K562 treated with DMSO at 1 percent for 4 hours (cell line): ENCODE measurements around the gene ZNF518A. TPM values are rescaled to one million over a fixed set of nuclear protein-coding genes. Genes with fewer than 3 reads are reported as not detected.

Source experiments
- total RNA-seq: library from RNA; unstranded; fragments of 300-600 nt; gene quantifications from 2 replicates; pipeline ENCODE4 v1.2.3, GENCODE V29; 2022; ENCODE audit not compliant: insufficient read depth

ZNF518A gene, protein sequence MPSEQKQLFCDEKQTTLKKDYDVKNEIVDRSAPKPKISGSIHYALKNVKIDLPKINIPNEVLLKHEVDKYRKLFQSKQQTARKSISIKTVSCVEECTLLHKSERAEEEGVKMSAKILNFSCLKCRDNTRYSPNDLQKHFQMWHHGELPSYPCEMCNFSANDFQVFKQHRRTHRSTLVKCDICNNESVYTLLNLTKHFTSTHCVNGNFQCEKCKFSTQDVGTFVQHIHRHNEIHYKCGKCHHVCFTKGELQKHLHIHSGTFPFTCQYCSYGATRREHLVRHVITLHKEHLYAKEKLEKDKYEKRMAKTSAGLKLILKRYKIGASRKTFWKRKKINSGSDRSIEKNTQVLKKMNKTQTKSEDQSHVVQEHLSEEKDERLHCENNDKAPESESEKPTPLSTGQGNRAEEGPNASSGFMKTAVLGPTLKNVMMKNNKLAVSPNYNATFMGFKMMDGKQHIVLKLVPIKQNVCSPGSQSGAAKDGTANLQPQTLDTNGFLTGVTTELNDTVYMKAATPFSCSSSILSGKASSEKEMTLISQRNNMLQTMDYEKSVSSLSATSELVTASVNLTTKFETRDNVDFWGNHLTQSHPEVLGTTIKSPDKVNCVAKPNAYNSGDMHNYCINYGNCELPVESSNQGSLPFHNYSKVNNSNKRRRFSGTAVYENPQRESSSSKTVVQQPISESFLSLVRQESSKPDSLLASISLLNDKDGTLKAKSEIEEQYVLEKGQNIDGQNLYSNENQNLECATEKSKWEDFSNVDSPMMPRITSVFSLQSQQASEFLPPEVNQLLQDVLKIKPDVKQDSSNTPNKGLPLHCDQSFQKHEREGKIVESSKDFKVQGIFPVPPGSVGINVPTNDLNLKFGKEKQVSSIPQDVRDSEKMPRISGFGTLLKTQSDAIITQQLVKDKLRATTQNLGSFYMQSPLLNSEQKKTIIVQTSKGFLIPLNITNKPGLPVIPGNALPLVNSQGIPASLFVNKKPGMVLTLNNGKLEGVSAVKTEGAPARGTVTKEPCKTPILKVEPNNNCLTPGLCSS (N-terminal part only)
- 6.8 and 7.2 TPM in 2 replicates for total RNA-seq

DNA sequence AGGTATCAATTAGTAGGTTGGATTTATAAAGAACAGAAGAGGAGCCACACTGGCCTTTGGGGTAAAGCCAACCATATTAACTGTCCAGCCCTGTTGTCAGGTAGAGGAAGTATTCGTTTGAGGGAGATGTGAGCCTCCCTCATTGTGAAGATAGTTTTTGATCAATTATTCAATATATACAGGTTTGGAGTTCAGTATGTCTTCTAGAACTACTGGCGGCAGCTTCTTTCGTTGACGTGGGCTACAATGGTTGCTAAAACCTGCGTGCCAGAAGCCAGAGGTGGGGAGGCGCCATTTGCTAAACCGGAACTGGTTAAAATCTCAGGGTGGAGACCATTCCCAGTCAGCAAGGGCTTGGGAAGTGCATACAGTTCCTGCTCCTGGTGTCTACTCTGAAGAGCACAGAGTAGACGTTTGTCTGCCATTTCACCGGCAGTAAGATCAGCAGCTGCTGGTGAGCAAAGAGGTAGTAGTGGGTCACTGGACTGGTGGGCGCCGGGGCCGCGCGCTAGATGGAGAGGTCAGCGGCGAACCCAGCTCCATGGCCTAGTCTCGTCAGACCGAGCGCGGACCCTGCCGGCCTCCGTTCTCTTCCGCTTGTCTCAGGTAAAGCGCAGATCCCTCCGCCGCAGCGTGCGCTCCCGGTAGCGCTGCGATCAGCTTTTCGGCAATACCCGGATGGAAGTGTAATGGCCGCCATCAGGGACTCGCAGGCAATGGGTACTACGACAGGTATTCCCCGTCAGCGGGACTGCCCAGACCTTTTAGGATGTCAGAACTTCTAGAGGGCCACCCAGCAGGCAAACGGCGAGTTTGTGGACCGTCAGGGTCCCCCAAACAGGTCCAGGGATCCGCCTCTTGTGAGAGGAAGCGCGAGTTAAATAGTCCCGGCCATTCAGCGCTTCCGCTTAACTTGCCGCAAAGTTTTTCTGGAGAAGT lies at the start of gene ZNF518A:
Gene ZNF518A, plus strand, starts transcription at position 911 of the 939 bp plus-strand sequence. CDS start 26,026 bp downstream, outside the sequence.

Other genes with a start within 250 kb of the ZNF518A start
- gene CC2D2B, start 222.3 kb upstream of the ZNF518A start, total RNA-seq: not detected in 2 replicates
- 4.2 and 7.1 TPM in 2 replicates for gene CCNJ, start 86.7 kb upstream of the ZNF518A start, total RNA-seq
- not detected in 2 replicates for gene BLNK, start 141.3 kb downstream of the ZNF518A start, total RNA-seq
- gene DNTT, start 174.1 kb downstream of the ZNF518A start, total RNA-seq: not detected in 2 replicates
- gene OPALIN, start 228.7 kb downstream of the ZNF518A start, total RNA-seq: not detected in 2 replicates